Tibial artery (tissue), 4 donors: ENCODE measurements around the gene CPB2.

ENCODE experiments used
- DNase-seq, 2 donors: peaks; one replicate each; pipeline ENCODE4 v3.0.0-alpha.2; 2019
- H3K27ac ChIP-seq, 2 donors: fragments of 200-600 bp; sonication (generic) in 1 of 2; 1 replicate in 1 of 2; 2 replicates in 1 of 2; pipeline ENCODE4 v1.5.1; 2018 to 2019; ENCODE audit warnings: mild to moderate bottlenecking in 1 of 2
- H3K27me3 ChIP-seq, 2 donors: fragments of 200-600 bp; sonication (generic) in 1 of 2; one replicate each; pipeline versions ENCODE4 v1.5.1 to v1.6.0; 2016 to 2019
- H3K36me3 ChIP-seq, 3 donors: fragments of 200-600 bp; sonication (generic) in 2 of 3; one replicate each; pipeline ENCODE4 v1.5.1; 2016 to 2019; ENCODE audit warnings: mild to moderate bottlenecking in 2 of 3
- H3K4me1 ChIP-seq, 4 donors: fragments of 200-600 bp; sonication (generic) in 2 of 4; 1 replicate in 3 of 4; 2 replicates in 1 of 4; pipeline ENCODE4 v1.5.1; 2016 to 2019
- H3K4me3 ChIP-seq, 2 donors: fragments of 200-600 bp; sonication (generic) in 1 of 2; 1 replicate in 1 of 2; 2 replicates in 1 of 2; pipeline ENCODE4 v1.5.1; 2018 to 2019; ENCODE audit warnings: mild to moderate bottlenecking in 2 of 2
- H3K9me3 ChIP-seq, 3 donors: fragments of 200-600 bp; sonication (generic) in 1 of 3; one replicate each; pipeline ENCODE4 v1.5.1; 2016 to 2019
- intact Hi-C: fragments of 100-400 bp; cut with DNase I; formaldehyde crosslinking; loops from one replicate; pipeline ENCODE4 v1.15.0; 2023; ENCODE audit warnings: low total_unique reads
- TF ChIP-seq, protein P1 (sequence below), 2 experiments: fragments of 200-600 bp in 1 of 2; fragments of 450-650 bp in 1 of 2; IDR thresholded peaks; one replicate each; pipeline ENCODE4 v1.5.1; 2017 to 2019; ENCODE audit warnings: antibody characterized with exemption in 2 of 2, mild to moderate bottlenecking in 1 of 2, moderate library complexity in 1 of 2

Gene CPB2

GRCh38 chr13:46094478-46094877 lies 10.4 kb downstream of the CPB2 start:
- H3K27ac ChIP-seq = no peak overlapping the region
- no peaks in the 10 kb centered on the region for H3K27me3 ChIP-seq
- H3K4me1 ChIP-seq = no peaks in the 10 kb centered on the region
- no peaks in the 10 kb centered on the region for H3K36me3 ChIP-seq
- TF ChIP-seq, protein P1, sequence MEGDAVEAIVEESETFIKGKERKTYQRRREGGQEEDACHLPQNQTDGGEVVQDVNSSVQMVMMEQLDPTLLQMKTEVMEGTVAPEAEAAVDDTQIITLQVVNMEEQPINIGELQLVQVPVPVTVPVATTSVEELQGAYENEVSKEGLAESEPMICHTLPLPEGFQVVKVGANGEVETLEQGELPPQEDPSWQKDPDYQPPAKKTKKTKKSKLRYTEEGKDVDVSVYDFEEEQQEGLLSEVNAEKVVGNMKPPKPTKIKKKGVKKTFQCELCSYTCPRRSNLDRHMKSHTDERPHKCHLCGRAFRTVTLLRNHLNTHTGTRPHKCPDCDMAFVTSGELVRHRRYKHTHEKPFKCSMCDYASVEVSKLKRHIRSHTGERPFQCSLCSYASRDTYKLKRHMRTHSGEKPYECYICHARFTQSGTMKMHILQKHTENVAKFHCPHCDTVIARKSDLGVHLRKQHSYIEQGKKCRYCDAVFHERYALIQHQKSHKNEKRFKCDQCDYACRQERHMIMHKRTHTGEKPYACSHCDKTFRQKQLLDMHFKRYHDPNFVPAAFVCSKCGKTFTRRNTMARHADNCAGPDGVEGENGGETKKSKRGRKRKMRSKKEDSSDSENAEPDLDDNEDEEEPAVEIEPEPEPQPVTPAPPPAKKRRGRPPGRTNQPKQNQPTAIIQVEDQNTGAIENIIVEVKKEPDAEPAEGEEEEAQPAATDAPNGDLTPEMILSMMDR (IDR thresholded peaks at IDR 0.05) = no peak
- peaks cover 0 to 5% (median 0%) of the 10 kb centered on the region in 3 donors for H3K9me3 ChIP-seq
- H3K4me3 ChIP-seq = no peak overlapping the region
- intact Hi-C loops = no loop called here
- no peak for DNase-seq

DNA sequence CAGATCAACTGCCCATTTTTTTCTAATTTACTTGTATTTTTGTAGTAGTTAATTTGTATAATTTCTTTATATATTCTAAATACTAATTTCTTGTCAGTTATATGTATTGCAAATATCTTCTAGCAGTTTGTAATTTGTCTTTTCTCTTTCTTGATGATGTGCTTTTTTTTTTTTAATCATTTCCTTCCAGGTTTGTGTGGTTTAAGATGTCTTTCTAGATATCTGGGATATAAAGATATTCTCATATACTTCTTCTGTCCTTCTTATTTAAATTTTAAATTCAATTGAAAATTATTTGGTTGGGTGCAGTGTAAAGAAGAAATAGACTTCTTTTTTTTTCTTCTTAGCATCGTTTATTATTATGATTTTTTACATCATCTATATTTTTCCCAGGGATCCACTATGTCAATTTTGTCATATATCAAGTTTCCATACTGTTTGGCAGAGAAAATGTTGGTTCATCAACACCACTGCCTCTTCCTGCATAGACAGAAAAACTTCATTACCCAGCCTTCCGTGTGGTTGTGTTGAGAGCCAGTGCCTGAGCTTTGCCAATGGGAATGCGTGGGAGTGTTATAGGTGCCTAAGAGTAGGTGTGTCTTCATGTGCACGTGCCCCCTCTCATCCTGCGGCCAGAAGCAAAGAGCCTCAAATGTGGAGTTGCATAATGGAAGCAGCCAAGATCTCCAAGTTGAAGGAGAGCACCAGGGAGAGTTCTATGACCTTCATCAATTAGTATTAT lies 15.8 kb downstream of the CPB2 start:
- TF ChIP-seq, protein P1 (IDR thresholded peaks at IDR 0.05) = no peak
- no peaks in the 10 kb centered on the region for H3K4me1 ChIP-seq
- no peaks in the 10 kb centered on the region for H3K27me3 ChIP-seq
- no peak overlapping the region for H3K4me3 ChIP-seq
- DNase-seq = no peak
- H3K27ac ChIP-seq = no peak overlapping the region
- H3K36me3 ChIP-seq = no peaks in the 10 kb centered on the region
- intact Hi-C loops = no loop called here
- peaks cover 0 to 5% (median 0%) of the 10 kb centered on the region in 3 donors for H3K9me3 ChIP-seq

- H3K36me3 ChIP-seq = no peaks in the 10 kb centered on the region
- no peak overlapping the region for H3K27ac ChIP-seq
- no peaks in the 10 kb centered on the region for H3K4me1 ChIP-seq
- peaks cover 0 to under 1% (median 0%) of the 10 kb centered on the region in 3 donors for H3K9me3 ChIP-seq
- intact Hi-C loops = no loop called here
- H3K27me3 ChIP-seq = no peaks in the 10 kb centered on the region
- no peak overlapping the region for H3K4me3 ChIP-seq
- no peak for DNase-seq
- TF ChIP-seq, protein P1 (IDR thresholded peaks at IDR 0.05) = no peak
Measured at GRCh38 chr13:46087481-46087880, 17.4 kb downstream of the CPB2 start.

DNA sequence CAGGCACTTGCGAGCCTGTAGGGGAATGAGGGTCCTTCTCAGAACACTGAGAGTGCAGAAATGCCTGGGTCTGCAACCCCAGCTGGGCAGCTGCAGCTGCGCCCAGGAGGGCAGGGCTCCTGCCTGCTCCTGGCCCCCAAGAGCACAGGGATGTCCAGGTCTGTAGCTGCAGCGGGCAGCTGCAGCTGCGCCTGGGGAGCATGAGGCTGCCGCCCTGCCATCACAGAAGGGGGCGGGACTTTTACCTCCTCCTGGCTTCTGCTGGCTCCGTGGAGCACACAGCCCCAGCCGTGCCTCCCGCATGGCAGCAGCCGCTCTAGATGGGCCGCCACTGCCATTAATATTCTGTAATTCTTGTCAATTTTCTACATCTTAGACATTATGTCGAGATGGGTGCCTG lies 17.8 kb downstream of the CPB2 start:
- DNase-seq = no peak
- H3K27me3 ChIP-seq = no peaks in the 10 kb centered on the region
- H3K4me1 ChIP-seq = no peaks in the 10 kb centered on the region
- intact Hi-C loops = no loop called here
- no peak overlapping the region for H3K4me3 ChIP-seq
- no peaks in the 10 kb centered on the region for H3K9me3 ChIP-seq
- no peaks in the 10 kb centered on the region for H3K36me3 ChIP-seq
- H3K27ac ChIP-seq = no peak overlapping the region
- TF ChIP-seq, protein P1 (IDR thresholded peaks at IDR 0.05) = no peak

GRCh38 chr13:46086421-46086922 lies 18.4 kb downstream of the CPB2 start:
- intact Hi-C loops = no loop called here
- H3K9me3 ChIP-seq = no peaks in the 10 kb centered on the region
- DNase-seq = no peak
- TF ChIP-seq, protein P1 (IDR thresholded peaks at IDR 0.05) = no peak
- H3K4me1 ChIP-seq = no peaks in the 10 kb centered on the region
- no peak overlapping the region for H3K27ac ChIP-seq
- H3K27me3 ChIP-seq = no peaks in the 10 kb centered on the region
- H3K4me3 ChIP-seq = no peak overlapping the region
- no peaks in the 10 kb centered on the region for H3K36me3 ChIP-seq
